Activated naive CD4-positive, alpha-beta T cell treated with anti-CD3 and anti-CD28 coated beads, Interleukin-2, amount 50 U/mL, for 16 hours (primary cell): ENCODE results near the gene SHC1.

Experiments used
- DNase-seq: peaks from one replicate; pipeline ENCODE4 v3.0.0-alpha.2; 2020

The SHC1 gene

GRCh38 chr1:154936555-154937084 is 33.9 kb downstream of the SHC1 start, which contains the start of gene PMVK:
PMVK (minus strand) TSS chr1:154936719; CDS start chr1:154936685, 34 bp downstream.
- peak; percentile 95 for DNase-seq

DNA sequence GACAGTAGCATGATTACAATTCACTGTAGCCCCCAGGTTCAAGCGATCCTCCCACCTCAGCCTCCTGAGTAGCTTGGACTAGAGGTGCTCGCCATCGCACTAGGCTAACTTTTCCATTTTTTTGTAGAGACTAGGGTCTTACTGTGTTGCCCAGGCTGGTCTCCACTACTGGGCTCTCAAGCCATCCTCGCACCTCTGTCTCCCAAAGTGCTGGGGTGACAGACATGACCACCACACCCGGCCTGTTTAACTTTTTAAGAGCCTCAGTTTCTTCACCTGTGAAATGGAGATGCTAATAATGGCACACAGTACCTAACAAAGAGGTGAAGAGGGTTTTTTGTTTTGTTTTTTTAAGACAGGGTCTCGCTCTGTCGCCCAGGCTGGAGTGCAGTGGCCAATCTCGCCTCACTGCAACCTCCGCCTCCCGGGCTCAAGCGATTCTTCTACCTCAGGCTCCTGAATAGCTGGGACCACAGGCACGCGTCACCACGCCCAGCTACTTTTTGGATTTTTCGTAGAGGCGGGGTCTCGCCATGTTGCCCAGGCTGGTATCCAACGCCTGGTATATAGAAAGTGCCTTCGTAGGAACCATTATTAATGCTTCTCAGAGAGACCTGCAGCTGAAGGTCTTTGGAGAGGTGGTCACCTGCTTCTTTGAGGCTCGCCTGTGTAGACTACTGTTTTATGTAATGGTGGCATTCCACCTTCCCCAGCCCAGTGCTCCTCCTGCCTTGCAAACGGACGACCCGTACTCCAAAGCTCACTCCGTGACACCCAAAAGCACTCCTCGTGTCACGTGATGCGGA is 34.6 kb downstream of the SHC1 start:
- no peak for DNase-seq

GRCh38 chr1:154934358-154934948 is 36.1 kb downstream of the SHC1 start:
- no peak for DNase-seq

DNA sequence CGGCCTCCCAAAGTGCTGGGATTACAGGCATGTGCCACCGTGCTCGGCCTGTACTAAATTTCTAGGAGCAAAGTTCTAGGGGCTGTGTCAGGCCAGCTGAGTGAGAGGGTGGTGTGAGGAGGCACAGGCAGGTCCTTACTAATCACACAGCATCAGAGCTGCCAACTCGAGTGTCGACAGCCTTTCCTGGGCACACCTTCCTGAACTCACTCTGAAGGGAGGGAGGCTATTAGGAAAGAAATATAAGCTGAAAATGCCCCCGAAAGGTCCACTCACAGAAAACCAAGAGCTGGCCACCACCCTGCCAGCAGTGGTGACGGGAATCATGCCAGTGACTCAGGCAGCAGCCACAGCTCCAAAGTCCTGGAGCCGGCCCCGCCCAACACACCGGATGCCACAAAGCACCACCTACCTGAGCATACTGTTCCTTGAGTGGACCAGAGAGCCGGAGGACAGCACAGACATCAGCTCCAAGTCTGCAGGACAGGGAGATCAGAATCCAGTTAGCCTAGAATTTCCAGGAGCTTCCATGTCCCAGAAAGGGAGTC is 38.5 kb downstream of the SHC1 start:
- no peak for DNase-seq

- DNase-seq = no peak
Observed at GRCh38 chr1:154926201-154926600, 44.3 kb downstream of the SHC1 start.

- no peak for DNase-seq
Observed at GRCh38 chr1:154925335-154926170, 45.0 kb downstream of the SHC1 start.

- DNase-seq = no peak
Observed at GRCh38 chr1:154923695-154924094, 46.9 kb downstream of the SHC1 start.

GRCh38 chr1:154913273-154913672 is 57.3 kb downstream of the SHC1 start:
- no peak for DNase-seq

DNA sequence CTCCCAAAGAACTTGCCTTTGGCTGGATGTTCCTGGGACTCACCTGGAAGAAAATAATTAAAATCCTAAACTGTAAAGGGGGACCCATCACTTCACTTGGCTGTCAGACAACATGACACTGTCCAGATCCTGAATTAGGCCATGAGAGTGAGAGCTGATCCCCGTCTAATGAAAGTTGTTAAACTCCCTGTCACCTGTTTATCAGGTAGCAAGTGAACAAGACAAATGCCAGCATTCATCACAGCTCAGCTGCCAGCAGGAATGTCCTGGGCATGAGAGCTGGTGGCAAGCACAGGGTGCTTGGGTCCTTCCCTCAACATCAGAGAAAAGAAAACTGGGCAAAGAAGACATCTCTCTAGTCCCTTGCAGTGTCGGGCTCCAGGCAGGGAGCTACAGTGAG is 57.8 kb downstream of the SHC1 start:
- no peak for DNase-seq
